ENCODE measurements around the gene PPIH.
"Not testable (repeated sequence)": the region's sequence is repeated elsewhere in the genome, so short reads cannot be mapped to it uniquely, and the experiment has no call there.

PPIH gene

DNA sequence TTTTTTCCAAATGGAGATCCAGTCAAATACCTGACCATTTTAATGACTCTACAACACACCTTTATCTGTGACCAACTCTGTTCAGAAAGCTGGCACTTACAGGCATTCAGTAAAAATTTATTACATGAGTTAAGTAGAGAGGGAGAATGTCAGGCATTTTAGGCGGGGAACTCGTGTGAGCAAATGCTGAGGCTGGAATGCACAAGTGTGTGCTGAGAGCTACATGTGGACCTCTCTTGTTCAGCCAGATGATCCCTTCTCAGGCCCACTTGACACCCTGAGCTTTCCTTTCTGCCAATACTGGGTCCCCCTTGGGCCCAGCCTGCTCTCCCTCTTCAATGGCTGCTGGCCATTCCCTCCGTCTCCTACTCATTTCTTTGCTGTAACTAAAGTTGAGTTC is 11.7 kb downstream of the PPIH start:
- Histone ChIP-seq H3K4me1 (ENCODE audit: insufficient read depth, low read length) (no peaks in the 10 kb centered on the region), H3K36me3 (ENCODE audit: insufficient read depth, low read length) (peaks cover 46% of the 10 kb centered on the region), H3K27ac (ENCODE audit: low read depth, low read length) (no peak overlapping the region)

DNA sequence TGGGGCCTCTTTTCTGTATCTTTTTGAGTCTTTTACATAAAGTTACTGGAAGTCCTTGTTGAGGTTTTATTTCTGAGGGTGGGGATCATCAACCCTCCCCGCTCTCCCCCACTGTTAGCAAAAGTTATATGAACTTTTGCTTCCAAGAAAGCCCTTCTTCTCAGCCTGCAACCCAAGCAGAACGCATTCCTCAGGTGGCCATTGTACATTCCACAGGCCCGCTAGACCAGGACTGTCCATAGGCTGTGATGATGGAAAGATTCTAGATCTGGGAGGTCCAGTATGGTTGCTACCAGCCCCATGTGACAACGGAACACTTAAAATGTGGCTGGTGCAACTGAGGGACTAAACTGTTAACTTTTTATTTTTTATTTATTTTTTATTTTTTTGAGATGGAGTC is 12.2 kb downstream of the PPIH start:
- Histone ChIP-seq H3K27ac (ENCODE audit: low read depth, low read length) (no peak overlapping the region), H3K9me3 (ENCODE audit: low read length) (no peaks in the 10 kb centered on the region), H3K4me3 (ENCODE audit: low read depth in 1 of 2, low read length in 2 of 2) (no peak overlapping the region), H3K9ac (ENCODE audit: low read length) (no peak overlapping the region), H3K27me3 (ENCODE audit: control insufficient read depth in 1 of 2, insufficient read depth in 2 of 2, low read length in 2 of 2) (no peaks in the 10 kb centered on the region), H3K4me1 (ENCODE audit: insufficient read depth, low read length) (no peaks in the 10 kb centered on the region), H3K36me3 (ENCODE audit: insufficient read depth, low read length) (peaks cover 46% of the 10 kb centered on the region)

More for the DNA sequence above, 11.7 kb downstream of the PPIH start:
- no peaks in the 10 kb centered on the region for H3K9me3 ChIP-seq (ENCODE audit: low read length)
- no peak overlapping the region for H3K4me3 ChIP-seq (ENCODE audit: low read depth in 1 of 2, low read length in 2 of 2)
- H3K27me3 ChIP-seq (ENCODE audit: control insufficient read depth in 1 of 2, insufficient read depth in 2 of 2, low read length in 2 of 2), result no peaks in the 10 kb centered on the region
- no peak overlapping the region for H3K9ac ChIP-seq (ENCODE audit: low read length)

DNA sequence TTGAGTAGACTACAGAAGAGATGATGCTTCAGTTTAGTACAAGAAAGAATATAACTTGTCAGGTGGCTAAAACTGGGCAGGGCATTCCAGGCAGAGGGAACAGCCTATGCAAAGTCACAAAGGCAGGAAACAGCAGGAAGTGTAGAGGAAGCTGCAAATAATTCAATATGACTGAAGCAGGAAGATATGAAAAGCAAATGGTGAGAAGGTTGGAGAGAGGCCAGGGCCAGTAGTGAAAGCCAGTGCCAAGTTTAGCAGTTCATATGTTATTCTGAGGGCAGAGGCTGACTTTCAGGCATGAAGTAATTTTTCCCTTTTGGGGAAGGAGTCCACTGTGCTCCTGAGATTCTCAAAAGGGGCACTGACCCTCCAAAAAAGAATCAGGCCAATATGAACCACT is 16.0 kb downstream of the PPIH start:
- Histone ChIP-seq H3K9me3 (ENCODE audit: low read length) (no peaks in the 10 kb centered on the region), H3K27me3 (ENCODE audit: control insufficient read depth in 1 of 2, insufficient read depth in 2 of 2, low read length in 2 of 2) (no peaks in the 10 kb centered on the region), H3K4me1 (ENCODE audit: insufficient read depth, low read length) (no peaks in the 10 kb centered on the region), H3K36me3 (ENCODE audit: insufficient read depth, low read length) (peaks cover 20% of the 10 kb centered on the region), H3K27ac (ENCODE audit: low read depth, low read length) (no peak overlapping the region), H3K4me3 (ENCODE audit: low read depth in 1 of 2, low read length in 2 of 2) (no peak overlapping the region), H3K9ac (ENCODE audit: low read length) (no peak overlapping the region)

DNA sequence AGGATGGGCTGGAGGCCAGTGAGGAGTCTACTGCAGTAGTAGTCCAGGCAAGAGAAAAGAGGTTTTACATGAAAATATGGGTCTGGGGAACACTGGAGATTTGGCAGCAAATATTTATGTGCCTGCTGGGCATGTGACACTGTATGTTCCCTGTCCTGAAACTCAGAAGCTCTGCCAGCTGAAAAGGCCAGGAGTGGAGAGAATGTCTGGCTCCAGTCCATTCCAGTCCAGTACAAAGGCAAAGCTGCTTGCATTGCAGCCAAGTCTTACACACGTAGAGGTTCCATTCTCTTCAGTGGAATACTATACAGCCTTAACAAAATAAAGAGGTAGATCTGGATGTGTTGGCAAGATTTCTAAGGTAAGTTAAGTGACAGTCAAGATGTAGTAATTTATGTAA is 16.5 kb downstream of the PPIH start:
- Histone ChIP-seq H3K9ac (ENCODE audit: low read length) (no peak overlapping the region), H3K27ac (ENCODE audit: low read depth, low read length) (no peak overlapping the region), H3K9me3 (ENCODE audit: low read length) (no peaks in the 10 kb centered on the region), H3K27me3 (ENCODE audit: control insufficient read depth in 1 of 2, insufficient read depth in 2 of 2, low read length in 2 of 2) (no peaks in the 10 kb centered on the region), H3K4me3 (ENCODE audit: low read depth in 1 of 2, low read length in 2 of 2) (no peak overlapping the region), H3K36me3 (ENCODE audit: insufficient read depth, low read length) (peaks cover 20% of the 10 kb centered on the region), H3K4me1 (ENCODE audit: insufficient read depth, low read length) (no peaks in the 10 kb centered on the region)

DNA sequence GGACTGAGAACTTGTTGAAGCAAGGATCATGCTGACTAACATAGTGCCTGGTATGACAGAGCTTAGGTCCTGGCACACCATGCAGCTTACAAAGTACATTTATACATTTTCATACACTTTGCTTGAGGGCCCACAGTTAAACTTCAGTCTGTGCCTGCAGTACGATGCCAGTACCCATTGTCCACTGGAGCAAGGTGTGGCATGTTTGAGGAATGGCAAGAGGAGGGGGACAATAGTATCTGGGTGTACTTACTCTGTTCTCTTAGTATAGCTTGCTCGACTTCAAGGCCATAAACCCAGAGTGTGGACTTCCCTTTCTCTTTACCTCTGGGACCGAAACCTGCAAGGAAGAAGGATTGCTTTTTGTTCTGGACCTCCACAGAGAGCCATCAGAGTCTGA is 17.2 kb downstream of the PPIH start:
- Histone ChIP-seq H3K36me3 (ENCODE audit: insufficient read depth, low read length) (peaks cover 13% of the 10 kb centered on the region), H3K4me3 (ENCODE audit: low read depth in 1 of 2, low read length in 2 of 2) (no peak overlapping the region), H3K27me3 (ENCODE audit: control insufficient read depth in 1 of 2, insufficient read depth in 2 of 2, low read length in 2 of 2) (no peaks in the 10 kb centered on the region), H3K9ac (ENCODE audit: low read length) (no peak overlapping the region), H3K27ac (ENCODE audit: low read depth, low read length) (no peak overlapping the region), H3K4me1 (ENCODE audit: insufficient read depth, low read length) (peaks cover 5% of the 10 kb centered on the region), H3K9me3 (ENCODE audit: low read length) (no peaks in the 10 kb centered on the region)

DNA sequence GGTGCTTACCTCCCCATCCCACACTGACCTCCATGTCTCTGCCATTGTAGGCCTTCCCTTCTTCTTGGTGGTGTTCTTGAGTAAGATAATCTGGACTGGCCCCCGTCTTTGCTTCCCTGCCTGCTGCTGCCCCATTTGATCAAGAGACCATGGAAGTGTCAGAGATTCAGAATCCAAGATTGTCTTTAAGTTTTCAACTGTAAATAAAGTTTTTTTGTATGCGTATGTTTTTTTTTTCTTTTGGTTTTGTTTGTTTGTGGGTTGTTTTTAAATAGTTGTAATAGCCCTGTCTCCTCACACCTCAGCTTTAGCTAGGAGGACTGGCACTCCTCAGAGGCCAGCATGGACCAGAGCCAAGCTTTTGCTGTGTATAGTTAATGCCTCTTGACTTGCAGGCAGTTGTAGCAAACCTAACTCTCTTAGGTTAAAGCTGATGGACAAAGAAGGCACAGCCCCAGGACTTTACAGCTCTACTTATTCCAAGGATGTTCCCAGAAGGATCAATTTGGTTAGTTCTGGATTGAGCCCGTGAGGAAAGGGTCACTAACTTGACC is 18.4 kb downstream of the PPIH start:
- Histone ChIP-seq H3K4me1 (ENCODE audit: insufficient read depth, low read length) (peaks cover 14% of the 10 kb centered on the region), H3K9ac (ENCODE audit: low read length) (no peak overlapping the region), H3K36me3 (ENCODE audit: insufficient read depth, low read length) (peaks cover 13% of the 10 kb centered on the region), H3K27me3 (ENCODE audit: control insufficient read depth in 1 of 2, insufficient read depth in 2 of 2, low read length in 2 of 2) (no peaks in the 10 kb centered on the region), H3K4me3 (ENCODE audit: low read depth in 1 of 2, low read length in 2 of 2) (no peak overlapping the region), H3K9me3 (ENCODE audit: low read length) (no peaks in the 10 kb centered on the region), H3K27ac (ENCODE audit: low read depth, low read length) (no peak overlapping the region)

DNA sequence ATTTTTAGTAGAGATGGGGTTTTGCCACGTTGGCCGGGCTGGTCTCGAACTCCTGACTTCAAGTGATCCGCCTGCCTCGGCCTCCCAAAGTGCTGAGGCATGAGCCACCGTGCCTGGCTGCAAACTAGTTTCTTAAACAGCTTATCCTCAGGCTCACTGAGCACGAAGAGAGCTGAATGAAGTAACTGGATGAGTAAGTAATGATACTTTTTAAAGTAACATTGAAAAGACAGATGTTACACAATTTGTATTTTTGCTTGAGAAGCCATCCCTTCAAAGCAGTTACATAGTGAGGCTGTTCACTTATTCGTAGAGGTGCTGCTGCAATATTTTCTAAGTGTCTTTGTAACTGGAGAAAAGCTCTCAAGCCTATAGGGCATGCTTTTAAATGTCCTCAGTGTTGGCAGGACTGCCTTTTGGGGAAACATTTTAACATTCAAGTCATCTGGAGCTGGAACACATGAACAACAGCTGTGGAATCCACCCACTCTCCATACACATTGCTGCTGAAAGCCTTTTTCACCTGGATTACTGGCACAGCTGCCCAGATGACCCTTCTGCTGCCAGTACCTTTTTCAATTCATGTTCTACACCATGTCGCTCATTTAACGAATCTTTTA is 21.3 kb downstream of the PPIH start:
- Histone ChIP-seq H3K9me3 (ENCODE audit: low read length) (no peaks in the 10 kb centered on the region), H3K4me3 (ENCODE audit: low read depth in 1 of 2, low read length in 2 of 2) (no peak overlapping the region), H3K4me1 (ENCODE audit: insufficient read depth, low read length) (peaks cover 23% of the 10 kb centered on the region), H3K27me3 (ENCODE audit: control insufficient read depth in 1 of 2, insufficient read depth in 2 of 2, low read length in 2 of 2) (no peaks in the 10 kb centered on the region), H3K27ac (ENCODE audit: low read depth, low read length) (no peak overlapping the region), H3K9ac (ENCODE audit: low read length) (no peak overlapping the region), H3K36me3 (ENCODE audit: insufficient read depth, low read length) (peaks cover 5% of the 10 kb centered on the region)

DNA sequence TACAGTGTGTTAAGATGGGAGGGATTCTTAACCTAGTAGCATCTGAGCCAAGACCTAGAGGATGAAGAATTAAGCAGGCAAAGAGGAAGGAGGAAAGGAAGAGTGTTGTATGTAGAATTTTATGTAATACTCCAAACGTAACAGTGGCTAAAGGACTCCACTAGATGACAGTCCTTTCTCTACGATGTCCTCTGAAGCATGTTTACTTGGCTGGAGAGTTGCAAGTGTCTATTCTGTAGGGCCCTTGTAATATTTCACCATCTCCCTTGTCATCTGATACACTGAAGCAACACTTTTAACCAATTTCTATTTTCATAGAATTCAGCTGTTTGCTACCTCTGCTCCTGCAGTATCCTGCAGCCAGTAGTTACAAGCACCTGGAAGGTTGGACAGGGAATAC is 21.8 kb downstream of the PPIH start:
- no peak overlapping the region for H3K9ac ChIP-seq (ENCODE audit: low read length)

DNA sequence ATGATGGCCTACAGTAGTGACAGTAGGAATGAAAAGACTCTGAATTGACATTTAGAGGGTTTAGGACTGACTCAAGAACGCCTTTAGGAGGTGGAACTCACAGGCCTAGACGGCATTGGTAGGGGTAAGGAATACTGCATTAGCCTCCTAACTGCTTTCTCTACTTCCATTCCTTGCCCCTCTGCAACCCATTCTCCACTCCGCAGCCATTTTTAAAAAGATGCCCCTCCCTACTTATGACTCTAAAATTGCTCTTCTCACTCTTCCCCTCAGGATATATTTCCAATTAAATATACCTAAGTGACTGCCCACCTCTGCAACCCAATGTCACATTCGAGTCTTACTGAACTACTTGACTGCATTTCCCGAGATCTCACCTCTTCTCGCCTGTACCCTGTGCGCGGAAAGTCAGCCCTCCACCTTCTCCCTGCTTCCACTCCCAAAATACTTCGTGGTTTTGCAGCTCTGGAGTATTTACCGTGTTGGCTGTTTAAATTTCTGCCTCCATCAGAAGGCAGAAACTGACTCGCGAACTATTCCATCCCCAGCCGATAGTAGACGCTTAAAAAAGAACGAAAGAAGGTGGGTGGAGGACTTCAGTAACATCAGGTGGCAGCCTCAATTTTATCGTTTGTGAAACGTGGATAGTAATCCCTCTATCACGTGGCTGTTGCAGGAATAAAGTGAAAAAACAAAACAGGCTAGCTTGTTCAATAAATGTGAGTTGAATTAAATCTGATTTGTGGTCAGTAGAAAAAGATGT is 22.9 kb downstream of the PPIH start:
- Histone ChIP-seq H3K4me1 (ENCODE audit: insufficient read depth, low read length) (peaks cover 39% of the 10 kb centered on the region), H3K27ac (ENCODE audit: low read depth, low read length) (peak overlapping the region; percentile 89), H3K9ac (ENCODE audit: low read length) (peak overlapping the region; percentile 93), H3K27me3 (ENCODE audit: control insufficient read depth in 1 of 2, insufficient read depth in 2 of 2, low read length in 2 of 2) (no peaks in the 10 kb centered on the region), H3K4me3 (ENCODE audit: low read depth in 1 of 2, low read length in 2 of 2) (peak overlapping the region; percentile 89 to 97), H3K9me3 (ENCODE audit: low read length) (no peaks in the 10 kb centered on the region), H3K36me3 (ENCODE audit: insufficient read depth, low read length) (no peaks in the 10 kb centered on the region)

More for the DNA sequence above, 21.8 kb downstream of the PPIH start:
- Histone ChIP-seq H3K9me3 (ENCODE audit: low read length) (no peaks in the 10 kb centered on the region), H3K36me3 (ENCODE audit: insufficient read depth, low read length) (no peaks in the 10 kb centered on the region), H3K4me1 (ENCODE audit: insufficient read depth, low read length) (peaks cover 28% of the 10 kb centered on the region), H3K27me3 (ENCODE audit: control insufficient read depth in 1 of 2, insufficient read depth in 2 of 2, low read length in 2 of 2) (no peaks in the 10 kb centered on the region), H3K27ac (ENCODE audit: low read depth, low read length) (no peak overlapping the region), H3K4me3 (ENCODE audit: low read depth in 1 of 2, low read length in 2 of 2) (peak overlapping the region in 1 of 2 donors; percentile 97)

DNA sequence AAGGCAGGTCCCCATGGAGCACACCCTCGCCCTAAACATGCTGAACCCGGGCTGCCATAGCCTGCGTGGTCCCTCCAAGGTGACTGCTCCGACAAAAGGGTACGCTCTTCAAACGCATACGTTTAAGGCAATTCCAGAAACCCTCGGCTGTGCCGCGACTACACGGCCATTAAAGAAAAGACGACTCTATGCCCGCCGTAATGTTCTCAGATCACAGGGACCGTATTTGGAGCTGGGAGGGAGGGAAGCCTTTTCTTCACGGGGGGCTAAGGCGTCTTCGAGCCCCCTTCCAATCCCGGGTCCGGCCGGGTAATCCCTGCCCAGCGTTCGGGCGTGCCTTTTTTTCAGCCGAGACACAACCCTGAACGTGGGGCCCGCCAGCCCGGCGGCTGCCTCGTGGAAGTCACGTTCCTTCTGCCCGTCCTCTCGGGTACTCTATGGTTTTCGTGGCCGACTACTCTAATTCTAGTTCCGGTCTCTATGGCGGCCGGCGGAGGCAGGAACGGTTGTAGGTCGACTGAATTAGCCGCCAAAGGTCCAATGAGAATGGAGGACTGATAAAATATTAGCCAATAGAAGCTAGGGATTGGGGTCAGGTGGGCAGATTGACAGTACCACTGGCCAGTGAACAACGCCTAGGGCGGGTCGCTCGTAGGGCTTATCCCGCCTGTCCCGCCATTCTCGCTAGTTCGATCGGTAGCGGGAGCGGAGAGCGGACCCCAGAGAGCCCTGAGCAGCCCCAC is 23.7 kb downstream of the PPIH start, which contains the start of gene YBX1:
YBX1 (plus strand) TSS at position 678 of the 743 bp plus-strand sequence. CDS start 148 bp downstream, outside the sequence.
- no peaks in the 10 kb centered on the region for H3K27me3 ChIP-seq (ENCODE audit: control insufficient read depth in 1 of 2, insufficient read depth in 2 of 2, low read length in 2 of 2)
- peak within 1 kb of the TSS; percentile 89 to 97 for H3K4me3 ChIP-seq (ENCODE audit: low read depth in 1 of 2, low read length in 2 of 2)
- peaks cover 47% of the 10 kb centered on the region for H3K4me1 ChIP-seq (ENCODE audit: insufficient read depth, low read length)
- peak within 1 kb of the TSS; percentile 89 for H3K27ac ChIP-seq (ENCODE audit: low read depth, low read length)
- H3K9ac ChIP-seq (ENCODE audit: low read length), result peak within 1 kb of the TSS; percentile 93
- no peaks in the 10 kb centered on the region for H3K36me3 ChIP-seq (ENCODE audit: insufficient read depth, low read length)
- no peaks in the 10 kb centered on the region for H3K9me3 ChIP-seq (ENCODE audit: low read length)

DNA sequence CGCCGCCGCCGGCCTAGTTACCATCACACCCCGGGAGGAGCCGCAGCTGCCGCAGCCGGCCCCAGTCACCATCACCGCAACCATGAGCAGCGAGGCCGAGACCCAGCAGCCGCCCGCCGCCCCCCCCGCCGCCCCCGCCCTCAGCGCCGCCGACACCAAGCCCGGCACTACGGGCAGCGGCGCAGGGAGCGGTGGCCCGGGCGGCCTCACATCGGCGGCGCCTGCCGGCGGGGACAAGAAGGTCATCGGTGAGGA is 24.2 kb downstream of the PPIH start:
- not testable (repeated sequence) for H3K9ac ChIP-seq (ENCODE audit: low read length); H3K9me3 ChIP-seq (ENCODE audit: low read length); H3K27me3 ChIP-seq (ENCODE audit: control insufficient read depth in 1 of 2, insufficient read depth in 2 of 2, low read length in 2 of 2); H3K36me3 ChIP-seq (ENCODE audit: insufficient read depth, low read length)
- H3K4me3 ChIP-seq (ENCODE audit: low read depth in 1 of 2, low read length in 2 of 2), result peak overlapping the region; percentile 44 to 97
- peaks cover 51% of the 10 kb centered on the region for H3K4me1 ChIP-seq (ENCODE audit: insufficient read depth, low read length)
- H3K27ac ChIP-seq (ENCODE audit: low read depth, low read length), result peak overlapping the region; percentile 89
